Measurements from ENCODE around the gene CNOT1.

GRCh38 chr16:58556678-58557077 lies 72.9 kb downstream of the CNOT1 start:
- no peak for TF ChIP-seq CTCF (IDR thresholded peaks at IDR 0.05; ENCODE audit: low read depth, low read length)
- TF ChIP-seq EZH2phosphoT487 (IDR thresholded peaks at IDR 0.05; ENCODE audit: low read depth), result no peak
